Neural crest cell (in vitro differentiated cells): ENCODE data around the gene NLGN2. TPM values are rescaled to one million over a fixed set of nuclear protein-coding genes. Genes with fewer than 3 reads are reported as not detected.
A peak's percentile ranks its signal among the peaks of the same experiment; 100 is the strongest.

Experiments used
- DNase-seq: peaks from one replicate; pipeline ENCODE4 v3.0.0; 2021; ENCODE audit warnings: low read depth, mixed read lengths, low spot score
- H3K27ac Mint-ChIP-seq: one replicate; pipeline ENCODE4 v1.8.0; 2021; ENCODE audit warnings: mild to moderate bottlenecking, mixed read lengths; ENCODE audit not compliant: unreplicated experiment
- H3K27me3 Mint-ChIP-seq: 2 replicates; pipeline ENCODE4 v1.8.0; 2021; ENCODE audit warnings: low read depth, mild to moderate bottlenecking, mixed read lengths
- H3K36me3 Mint-ChIP-seq: 2 replicates; pipeline ENCODE4 v1.8.0; 2021; ENCODE audit warnings: low read depth, mild to moderate bottlenecking, mixed read lengths
- H3K4me1 Mint-ChIP-seq: 2 replicates; pipeline ENCODE4 v1.8.0; 2021; ENCODE audit warnings: mixed read lengths
- H3K4me3 Mint-ChIP-seq: one replicate; pipeline ENCODE4 v1.8.0; 2021; ENCODE audit warnings: mild to moderate bottlenecking, mixed read lengths
- H3K9me3 Mint-ChIP-seq: 2 replicates; pipeline ENCODE4 v1.8.0; 2021; ENCODE audit warnings: mixed read lengths
- CTCF ChIP-seq: fragments of 200-600 bp; sonication (generic); conservative IDR thresholded peaks from 2 replicates; pipeline ENCODE4 v1.5.0; 2021; ENCODE audit warnings: antibody characterized with exemption, mild to moderate bottlenecking
- total RNA-seq: library from RNA; stranded (reverse); gene quantifications from 2 replicates; pipeline ENCODE4 v1.2.1, GENCODE V29; 2021

NLGN2 gene
- total RNA-seq, 1 donor from 2014 or later = 106 TPM

- H3K27ac Mint-ChIP-seq = no peak overlapping the region
These were observed 29.8 kb downstream of the NLGN2 start for GRCh38 chr17:7437369-7437863.

GRCh38 chr17:7437950-7438614 is 30.4 kb downstream of the NLGN2 start:
- TF ChIP-seq CTCF = no peak
- no peak for DNase-seq
- Mint-ChIP-seq H3K27me3 (peaks cover 72% of the 10 kb centered on the region), H3K4me1 (peaks cover 53% of the 10 kb centered on the region), H3K27ac (no peak overlapping the region), H3K4me3 (peak overlapping the region; percentile 91), H3K9me3 (no peaks in the 10 kb centered on the region), H3K36me3 (peaks cover 6% of the 10 kb centered on the region)

More at GRCh38 chr17:7437369-7437863, 29.8 kb downstream of the NLGN2 start:
- peaks cover 51% of the 10 kb centered on the region for H3K4me1 Mint-ChIP-seq
- no peak for DNase-seq
- H3K9me3 Mint-ChIP-seq = no peaks in the 10 kb centered on the region
- peak overlapping the region; percentile 76 for H3K4me3 Mint-ChIP-seq
- no peak for TF ChIP-seq CTCF
- H3K27me3 Mint-ChIP-seq = peaks cover 70% of the 10 kb centered on the region
- H3K36me3 Mint-ChIP-seq = peaks cover 6% of the 10 kb centered on the region

GRCh38 chr17:7438656-7439460 is 31.2 kb downstream of the NLGN2 start:
- peaks cover 53% of the 10 kb centered on the region for H3K4me1 Mint-ChIP-seq
- H3K4me3 Mint-ChIP-seq = peak overlapping the region; percentile 91
- peaks cover 79% of the 10 kb centered on the region for H3K27me3 Mint-ChIP-seq
- peak overlapping the region; percentile 52 for H3K27ac Mint-ChIP-seq
- no peaks in the 10 kb centered on the region for H3K9me3 Mint-ChIP-seq
- TF ChIP-seq CTCF = no peak
- DNase-seq = no peak
- H3K36me3 Mint-ChIP-seq = peaks cover 6% of the 10 kb centered on the region

GRCh38 chr17:7439462-7440112 is 31.9 kb downstream of the NLGN2 start, which contains the start of gene FGF11:
FGF11 (plus strand) TSS chr17:7439512; CDS start chr17:7439621, 109 bp downstream.
- Mint-ChIP-seq H3K27ac (peak within 1 kb of the TSS; percentile 99), H3K4me1 (peaks cover 53% of the 10 kb centered on the region), H3K9me3 (no peaks in the 10 kb centered on the region), H3K36me3 (peaks cover 6% of the 10 kb centered on the region), H3K27me3 (peaks cover 80% of the 10 kb centered on the region), H3K4me3 (peak within 1 kb of the TSS; percentile 95)
- no peak for TF ChIP-seq CTCF
- no peak for DNase-seq

- no peak for TF ChIP-seq CTCF
- peaks cover 79% of the 10 kb centered on the region for H3K27me3 Mint-ChIP-seq
- DNase-seq = peak; percentile 56
These were observed 32.6 kb downstream of the NLGN2 start for GRCh38 chr17:7440113-7440833.

More at GRCh38 chr17:7440113-7440833, 32.6 kb downstream of the NLGN2 start:
- H3K36me3 Mint-ChIP-seq = peaks cover 6% of the 10 kb centered on the region
- peaks cover 56% of the 10 kb centered on the region for H3K4me1 Mint-ChIP-seq
- peak overlapping the region; percentile 95 for H3K4me3 Mint-ChIP-seq
- no peaks in the 10 kb centered on the region for H3K9me3 Mint-ChIP-seq
- peak overlapping the region; percentile 99 for H3K27ac Mint-ChIP-seq
